DMS153 (cell line): Measurements from ENCODE around the gene CMTM6.
"Not testable (repeated sequence)": the region's sequence is repeated elsewhere in the genome, so short reads cannot be mapped to it uniquely, and the experiment has no call there.

Source experiments
- DNase-seq: peaks from one replicate; lab custom pipeline; 2025; lab: John Stamatoyannopoulos, UW

Gene CMTM6, protein sequence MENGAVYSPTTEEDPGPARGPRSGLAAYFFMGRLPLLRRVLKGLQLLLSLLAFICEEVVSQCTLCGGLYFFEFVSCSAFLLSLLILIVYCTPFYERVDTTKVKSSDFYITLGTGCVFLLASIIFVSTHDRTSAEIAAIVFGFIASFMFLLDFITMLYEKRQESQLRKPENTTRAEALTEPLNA

DNA sequence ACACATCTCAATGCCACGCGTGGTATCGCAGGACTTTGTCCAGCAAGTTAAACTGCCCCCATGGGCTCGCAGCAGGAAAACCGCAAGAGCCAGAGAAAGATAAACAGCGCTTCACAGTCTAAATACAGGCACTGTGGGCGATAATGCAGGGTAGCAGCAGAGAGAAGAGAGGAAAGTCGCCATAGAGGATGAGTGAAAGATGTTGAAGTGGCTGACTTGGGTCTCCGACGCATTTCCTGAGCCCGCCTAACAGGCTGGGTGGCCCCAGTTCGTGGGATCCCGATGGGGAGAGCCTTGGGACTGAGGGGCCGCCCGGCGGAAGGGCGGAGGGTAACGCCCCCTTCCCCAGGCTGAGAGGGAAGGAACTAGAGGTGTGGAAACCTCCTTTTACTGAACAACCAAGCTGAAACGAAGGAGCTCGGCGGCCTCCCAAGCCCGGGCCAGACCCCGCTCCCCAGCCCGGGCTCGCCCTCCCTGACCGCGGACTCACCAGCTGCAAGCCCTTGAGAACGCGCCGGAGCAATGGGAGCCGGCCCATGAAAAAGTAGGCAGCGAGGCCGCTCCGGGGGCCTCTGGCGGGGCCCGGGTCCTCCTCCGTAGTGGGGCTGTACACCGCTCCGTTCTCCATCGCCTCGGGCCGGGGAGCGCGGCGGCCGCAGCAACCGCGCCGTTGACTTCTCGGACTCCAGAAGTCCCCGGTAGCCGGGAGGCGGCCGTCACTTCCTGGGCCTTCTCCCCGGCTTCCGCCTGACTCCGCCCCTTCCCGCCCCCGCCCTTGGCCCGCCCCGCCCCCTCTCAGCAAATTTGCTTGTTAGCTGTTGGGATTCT, at the start of gene CMTM6:
Gene CMTM6, minus strand, starts transcription at position 735 of the 828 bp plus-strand sequence. Its CDS starts 107 bp downstream, at position 628.
- peak; percentile 34 for DNase-seq

DNA sequence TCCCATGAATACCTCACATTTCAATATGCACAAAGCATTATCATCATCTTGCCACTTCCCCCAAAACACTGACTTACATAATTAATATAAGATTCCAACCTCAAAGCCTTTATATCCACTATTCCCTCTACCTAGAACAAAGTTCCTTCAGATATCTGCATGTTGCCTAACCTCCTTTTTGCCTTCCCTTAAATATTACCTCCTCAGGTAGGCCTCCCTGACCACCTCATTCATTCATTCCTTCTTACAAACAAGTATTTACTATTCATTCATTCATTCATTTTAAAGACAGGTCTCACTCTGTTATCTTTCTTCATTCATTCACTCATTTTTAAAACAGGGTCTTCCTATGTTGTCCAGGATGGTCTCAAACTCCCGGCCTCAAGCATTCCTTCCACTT, 49.4 kb upstream of the CMTM6 start:
- DNase-seq: no peak

DNA sequence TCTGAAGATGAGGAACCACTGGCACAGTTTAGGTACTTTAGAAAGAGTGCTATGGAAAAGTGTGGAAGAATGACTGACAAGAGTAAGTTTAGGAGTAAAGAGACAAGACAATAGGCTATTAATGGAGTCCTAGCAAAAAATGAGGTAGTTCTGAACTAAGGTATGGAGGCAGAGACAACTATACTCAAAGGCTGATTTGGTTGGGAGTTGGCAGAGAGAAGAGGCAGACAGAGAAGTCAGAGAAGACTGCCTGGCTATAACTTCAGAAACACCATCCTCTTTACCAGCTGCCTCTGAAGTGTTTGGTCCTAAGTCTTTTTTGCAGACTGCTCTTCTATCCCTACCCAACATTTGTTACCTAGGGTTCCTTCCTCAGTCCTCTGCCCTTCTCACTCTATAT, 48.8 kb upstream of the CMTM6 start:
- DNase-seq: no peak

DNA sequence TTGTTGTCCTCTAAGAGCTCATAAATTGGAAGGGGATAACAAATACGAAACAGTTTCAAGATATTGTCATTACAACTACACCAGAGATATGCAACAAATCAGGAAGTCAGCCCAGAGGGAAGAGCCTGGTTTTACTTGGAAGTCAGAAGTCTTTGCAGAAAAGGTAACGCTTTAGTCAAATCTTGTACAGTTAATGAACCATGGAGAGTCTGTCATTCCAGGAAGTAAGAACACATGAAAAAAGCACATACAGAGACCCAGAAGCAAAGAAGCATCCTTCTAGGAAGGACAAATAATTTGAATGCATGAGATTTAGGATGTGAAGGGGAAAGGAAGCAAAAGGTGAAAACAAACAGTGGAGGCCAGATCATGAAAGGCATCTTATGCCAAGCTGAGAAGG, 48.4 kb upstream of the CMTM6 start:
- DNase-seq: no peak

DNA sequence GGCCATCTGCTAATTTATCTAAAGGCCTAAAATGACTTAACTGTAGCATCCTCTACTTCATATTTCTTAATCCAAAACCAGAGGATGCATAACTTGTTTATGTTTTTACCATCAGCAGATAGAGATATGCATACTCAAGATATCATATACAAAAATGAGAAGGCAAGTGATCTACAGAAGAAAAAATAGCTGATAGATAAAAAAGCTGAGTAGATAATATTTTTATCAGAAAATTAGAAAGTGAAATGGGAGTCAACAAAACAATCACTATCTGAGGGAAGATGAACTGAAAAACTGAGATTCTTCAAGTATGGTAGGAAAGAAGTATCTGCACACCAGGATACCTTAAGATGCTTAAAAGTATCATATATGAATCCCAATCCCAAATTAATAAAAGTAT, 42.7 kb upstream of the CMTM6 start:
- no peak for DNase-seq

DNA sequence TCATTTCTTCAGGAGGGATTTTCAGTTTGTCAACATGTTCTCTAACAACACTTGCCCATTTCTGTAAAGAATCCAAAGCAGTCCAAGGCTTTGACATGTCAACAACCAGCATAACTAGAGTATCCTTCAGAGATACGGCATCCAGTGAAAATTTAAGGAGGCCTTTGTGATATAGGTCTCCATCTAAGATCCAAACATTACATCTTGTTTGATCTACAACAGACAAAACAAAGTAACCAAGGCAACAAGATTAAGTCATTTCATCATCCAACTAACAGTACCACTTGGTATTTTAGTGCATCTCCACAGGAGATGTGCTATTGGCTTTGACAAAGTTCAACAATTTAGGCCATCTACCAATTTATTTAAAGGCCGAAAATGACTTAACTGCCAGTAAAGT, 42.2 kb upstream of the CMTM6 start:
- no peak for DNase-seq

DNA sequence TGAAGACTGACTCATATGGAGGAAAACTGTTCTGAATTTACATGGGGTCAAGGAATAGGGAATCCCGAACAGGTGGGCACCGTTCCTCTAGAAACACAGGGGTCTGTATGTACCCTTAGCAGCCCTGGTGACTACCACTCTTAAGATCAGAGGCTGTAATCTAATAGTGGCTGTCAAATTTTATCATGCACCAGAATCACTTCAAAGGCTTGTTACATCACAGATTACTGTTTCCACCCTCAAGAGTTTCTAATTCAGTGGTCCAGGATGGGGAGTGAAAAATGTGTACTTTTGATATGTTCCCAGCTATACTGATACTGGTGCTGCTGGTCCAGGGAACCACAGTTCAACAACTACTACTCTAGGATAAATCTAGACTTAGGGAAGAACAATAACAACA, 40.2 kb upstream of the CMTM6 start:
- no peak for DNase-seq

DNA sequence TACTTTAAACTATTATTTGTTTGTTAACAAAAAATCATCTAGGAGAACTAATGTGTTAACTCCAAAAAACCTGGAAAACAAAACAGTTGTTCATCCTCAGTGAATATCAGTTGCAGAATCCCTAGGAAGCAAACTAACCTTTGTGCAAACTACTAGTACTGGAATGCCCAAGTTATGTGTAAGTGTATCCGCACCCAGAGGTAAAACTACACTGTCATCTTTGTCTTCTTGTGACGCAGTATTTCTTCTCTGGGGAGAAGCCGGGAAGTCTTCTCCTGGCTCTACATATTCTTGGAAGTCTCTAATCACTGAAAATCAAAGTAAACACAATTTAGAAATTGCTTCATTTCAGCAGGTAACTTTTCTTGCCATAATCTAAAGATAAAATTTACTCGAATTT, 38.2 kb upstream of the CMTM6 start:
- DNase-seq: no peak

DNA sequence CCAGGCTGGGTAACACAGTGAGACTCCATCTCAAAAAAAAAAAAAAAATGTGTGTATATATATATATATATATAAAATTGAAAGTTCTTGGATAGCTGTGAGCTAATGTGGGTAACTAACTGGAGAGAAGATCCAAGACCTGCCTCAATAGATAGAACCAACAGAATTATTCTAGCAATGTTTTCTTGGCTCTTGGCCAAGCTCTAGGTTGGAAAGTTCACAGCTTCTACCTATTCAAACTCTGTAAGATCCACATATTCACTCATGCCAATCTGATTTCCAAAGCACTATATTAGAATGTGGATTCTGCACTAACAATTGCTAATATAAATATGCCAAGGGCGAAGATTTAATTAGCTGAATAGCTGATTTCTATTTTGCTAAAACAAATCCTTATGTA, 29.8 kb upstream of the CMTM6 start:
- DNase-seq: no peak

DNA sequence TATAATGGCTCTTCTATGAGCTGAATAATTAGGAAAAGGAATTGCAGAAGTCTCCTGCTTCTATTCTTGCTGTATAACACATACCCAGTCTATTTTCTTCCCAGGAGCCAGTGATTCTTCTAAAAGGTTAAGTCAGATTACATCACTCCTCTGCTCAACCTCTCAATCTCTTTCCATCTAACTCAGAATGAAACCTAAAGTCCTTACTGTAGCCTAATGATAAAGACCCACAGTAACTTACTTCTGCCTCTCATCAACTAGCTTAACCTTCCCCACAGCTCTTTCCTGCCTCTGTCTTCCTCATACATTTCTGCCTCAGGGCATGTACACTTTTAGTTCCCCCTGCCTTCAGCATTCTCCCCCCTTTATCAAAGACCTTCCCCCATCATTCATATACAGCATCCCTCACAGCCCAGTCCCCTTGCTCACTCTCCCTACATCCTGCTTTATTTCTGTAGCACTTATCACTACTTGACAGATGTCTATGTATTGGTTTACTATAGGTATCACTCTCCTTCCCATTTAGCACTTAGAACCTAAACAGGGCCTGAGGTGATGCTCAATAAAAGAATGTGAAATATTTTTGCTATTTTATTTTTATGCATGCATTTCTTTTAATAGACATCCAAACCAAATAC, 28.5 kb upstream of the CMTM6 start:
- DNase-seq: no peak

DNA sequence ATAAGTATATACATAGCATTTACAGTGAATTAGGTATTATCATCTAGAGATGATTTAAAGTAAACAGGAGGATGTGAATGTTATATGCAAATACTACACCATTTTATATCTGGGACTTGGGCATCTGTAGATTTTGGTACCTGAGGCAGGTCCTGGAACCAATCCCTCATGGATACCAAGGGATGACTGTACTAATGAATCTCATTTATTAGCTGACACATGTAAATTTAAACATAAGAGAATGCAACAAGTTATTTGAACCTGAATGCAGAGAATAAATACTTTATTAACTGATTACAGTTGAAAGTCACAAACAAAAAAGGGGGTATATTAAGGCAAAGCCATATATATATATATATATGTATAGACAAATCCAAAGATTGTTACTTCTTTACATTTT, 23.1 kb upstream of the CMTM6 start:
- no peak for DNase-seq

DNA sequence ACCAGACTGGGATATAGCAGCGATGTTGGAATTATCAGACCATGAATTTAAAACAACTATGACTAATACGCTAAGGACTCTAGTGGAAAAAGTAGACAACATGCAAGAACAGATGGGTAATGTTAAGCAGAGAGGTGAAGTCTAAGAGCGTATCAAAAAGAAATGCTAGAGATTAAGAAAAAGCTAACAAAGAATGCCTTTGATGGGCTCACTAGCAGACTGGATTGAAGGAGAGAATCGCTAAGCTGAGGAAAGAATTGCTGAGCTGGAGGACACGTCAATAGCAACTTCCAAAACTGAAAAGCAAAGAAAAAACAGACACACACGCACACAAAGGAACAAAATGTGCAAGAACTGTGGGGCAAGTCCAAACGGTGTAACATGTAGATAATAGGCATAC, 20.0 kb upstream of the CMTM6 start:
- DNase-seq: no peak

DNA sequence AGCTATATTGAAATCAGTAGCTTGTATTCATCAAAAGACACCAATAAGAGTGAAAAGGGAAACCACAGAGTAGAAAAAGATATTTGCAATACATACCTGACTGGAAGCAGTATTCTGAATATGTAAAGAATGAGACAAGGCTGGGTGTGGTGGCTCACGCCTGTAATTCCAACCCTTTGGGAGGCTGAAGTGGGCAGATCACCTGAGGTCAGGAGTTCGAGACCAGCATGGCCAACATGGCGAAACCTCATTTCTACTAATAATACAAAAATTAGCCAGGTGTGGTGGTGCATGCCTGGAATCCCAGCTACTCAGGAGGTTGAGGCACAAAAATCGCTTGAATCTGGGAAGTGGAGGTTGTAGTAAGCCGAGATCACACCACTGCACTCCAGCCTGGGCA, 16.3 kb upstream of the CMTM6 start:
- DNase-seq: not testable (repeated sequence)

DNA sequence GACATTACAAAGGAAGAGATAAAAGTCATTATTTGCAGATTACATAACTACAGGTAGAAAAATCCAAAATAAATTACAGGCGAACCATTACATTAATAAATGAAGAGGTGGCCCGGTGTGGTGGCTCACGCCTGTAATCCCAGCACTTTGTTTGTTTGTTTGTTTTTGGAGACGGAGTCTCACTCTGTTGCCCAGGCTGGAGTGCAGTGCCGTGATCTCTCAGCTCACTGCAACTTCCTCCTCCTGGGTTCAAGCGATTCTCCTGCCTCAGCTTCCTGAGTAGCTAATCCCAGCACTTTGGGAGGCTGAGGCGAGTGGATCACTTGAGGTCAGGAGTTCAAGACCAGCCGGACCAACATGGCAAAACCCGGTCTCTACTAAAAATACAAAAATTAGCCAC, 14.1 kb upstream of the CMTM6 start:
- DNase-seq: not testable (repeated sequence)

DNA sequence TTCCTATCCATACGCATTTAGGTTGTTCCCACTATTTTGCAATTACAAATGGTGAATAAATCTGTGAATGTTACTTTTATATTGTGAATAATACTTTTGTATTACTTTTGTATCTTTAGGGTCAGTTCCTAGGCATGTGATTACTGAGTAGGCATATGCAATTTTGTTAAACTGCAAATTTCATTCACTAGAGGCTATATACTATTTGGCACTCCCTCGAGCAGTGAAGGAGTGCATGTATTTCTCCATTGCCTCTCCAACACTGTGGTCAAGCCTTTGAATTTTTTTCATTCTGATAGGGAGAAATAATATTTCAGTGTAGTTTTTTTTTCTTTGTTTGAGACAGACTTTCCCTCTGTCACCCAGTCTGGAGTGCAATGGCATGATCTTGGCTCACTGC, 8.4 kb upstream of the CMTM6 start:
- no peak for DNase-seq

DNA sequence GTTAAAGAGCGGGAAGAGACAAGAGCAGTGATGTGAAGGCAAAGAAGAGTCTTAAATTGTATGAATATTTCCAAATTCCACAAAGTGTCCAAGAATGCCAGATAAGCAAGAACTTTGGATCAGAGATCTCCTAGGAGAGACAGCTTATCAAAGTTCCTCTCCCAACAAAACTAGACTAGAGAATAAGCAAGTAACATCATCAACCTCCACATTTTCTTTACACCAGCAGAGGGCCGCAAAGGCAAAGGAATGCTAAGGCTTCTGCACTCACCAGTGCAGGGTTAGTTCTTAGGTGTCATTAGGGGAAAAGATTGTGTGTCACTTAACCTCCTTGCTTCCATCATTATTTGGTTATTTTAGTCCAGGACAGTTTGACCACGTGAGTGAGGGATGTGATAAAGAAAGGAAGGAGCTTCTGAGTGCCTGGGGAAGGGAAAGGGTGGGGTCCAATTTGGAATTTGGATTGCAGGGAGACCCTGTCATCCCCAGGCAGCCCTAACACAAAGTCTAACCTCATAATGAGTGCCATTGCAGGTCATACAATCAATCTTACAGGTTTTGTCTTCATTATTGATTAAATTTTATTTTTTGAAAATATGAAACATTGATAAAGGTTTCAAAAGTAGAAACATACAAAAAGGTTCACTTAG, 7.5 kb upstream of the CMTM6 start:
- DNase-seq: peak; percentile 10

DNA sequence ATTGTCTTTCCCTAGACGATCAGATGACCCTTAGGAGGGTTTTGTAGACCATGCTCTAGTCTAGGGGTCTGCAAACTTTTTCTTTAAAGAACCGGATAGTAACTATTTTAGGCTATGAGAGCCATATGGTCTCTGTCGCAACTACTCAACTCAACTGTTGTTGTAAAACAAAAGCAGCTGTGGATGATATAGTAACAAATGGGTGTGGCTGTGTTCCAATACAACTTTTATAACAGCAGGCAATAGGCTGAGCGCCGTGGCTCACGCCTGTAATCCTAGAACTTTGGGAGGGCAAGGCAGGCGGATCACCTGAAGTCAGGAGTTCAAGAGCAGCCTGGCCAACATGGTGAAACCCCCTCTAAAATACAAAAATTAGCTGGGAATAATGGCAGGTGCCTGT, 6.1 kb upstream of the CMTM6 start:
- DNase-seq: no peak

DNA sequence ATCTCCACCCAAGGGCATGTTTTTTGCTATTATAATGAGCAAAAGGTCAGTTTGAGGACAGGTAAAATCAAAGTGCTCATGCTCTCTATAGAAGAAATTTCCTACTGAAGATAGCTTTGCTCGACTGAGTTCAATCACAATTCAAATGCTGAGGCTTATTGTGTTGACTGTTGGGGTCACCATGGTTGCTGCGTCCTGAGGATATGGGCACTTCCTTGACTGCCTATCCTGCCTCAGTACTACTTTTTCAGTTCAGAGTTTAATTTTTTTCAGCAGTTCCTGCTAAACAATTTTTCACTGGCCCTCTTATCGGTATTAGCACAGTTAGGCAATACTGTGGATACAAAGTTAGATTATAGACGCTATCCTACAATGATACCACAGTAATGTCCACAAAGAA, 3.8 kb upstream of the CMTM6 start:
- DNase-seq: no peak

DNA sequence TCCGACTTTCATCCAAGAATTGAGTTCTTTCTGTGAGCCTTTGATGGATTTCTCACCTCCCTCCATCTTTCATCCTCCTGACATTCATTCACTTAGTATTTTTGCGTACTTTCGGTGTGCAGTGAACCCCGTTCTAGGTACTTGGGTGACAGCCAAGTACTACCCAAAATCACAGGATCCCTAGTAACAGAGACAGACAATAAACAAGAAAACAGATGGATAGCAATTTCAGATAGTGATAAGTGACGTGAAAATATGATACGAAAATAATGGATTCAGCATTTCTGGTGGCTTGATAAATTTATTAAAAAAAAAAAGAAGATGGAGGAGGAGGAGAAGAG, 264 bp upstream of the CMTM6 start:
- no peak for DNase-seq

DNA sequence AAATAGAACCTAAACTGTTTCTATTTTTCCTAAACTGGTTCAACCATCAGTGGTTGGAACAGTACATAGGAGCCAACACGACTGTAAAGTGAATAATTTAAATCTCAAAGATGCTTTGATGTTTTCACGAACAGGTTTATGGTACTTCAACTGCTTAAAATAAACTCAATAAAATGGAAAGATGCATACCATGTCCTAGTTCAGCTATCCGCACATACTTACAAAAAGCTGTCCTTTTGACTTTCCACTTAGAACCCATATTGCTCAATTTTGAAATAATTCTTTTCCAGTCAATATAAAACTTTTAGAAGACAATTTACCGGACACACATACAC, 902 bp downstream of the CMTM6 start:
- no peak for DNase-seq

DNA sequence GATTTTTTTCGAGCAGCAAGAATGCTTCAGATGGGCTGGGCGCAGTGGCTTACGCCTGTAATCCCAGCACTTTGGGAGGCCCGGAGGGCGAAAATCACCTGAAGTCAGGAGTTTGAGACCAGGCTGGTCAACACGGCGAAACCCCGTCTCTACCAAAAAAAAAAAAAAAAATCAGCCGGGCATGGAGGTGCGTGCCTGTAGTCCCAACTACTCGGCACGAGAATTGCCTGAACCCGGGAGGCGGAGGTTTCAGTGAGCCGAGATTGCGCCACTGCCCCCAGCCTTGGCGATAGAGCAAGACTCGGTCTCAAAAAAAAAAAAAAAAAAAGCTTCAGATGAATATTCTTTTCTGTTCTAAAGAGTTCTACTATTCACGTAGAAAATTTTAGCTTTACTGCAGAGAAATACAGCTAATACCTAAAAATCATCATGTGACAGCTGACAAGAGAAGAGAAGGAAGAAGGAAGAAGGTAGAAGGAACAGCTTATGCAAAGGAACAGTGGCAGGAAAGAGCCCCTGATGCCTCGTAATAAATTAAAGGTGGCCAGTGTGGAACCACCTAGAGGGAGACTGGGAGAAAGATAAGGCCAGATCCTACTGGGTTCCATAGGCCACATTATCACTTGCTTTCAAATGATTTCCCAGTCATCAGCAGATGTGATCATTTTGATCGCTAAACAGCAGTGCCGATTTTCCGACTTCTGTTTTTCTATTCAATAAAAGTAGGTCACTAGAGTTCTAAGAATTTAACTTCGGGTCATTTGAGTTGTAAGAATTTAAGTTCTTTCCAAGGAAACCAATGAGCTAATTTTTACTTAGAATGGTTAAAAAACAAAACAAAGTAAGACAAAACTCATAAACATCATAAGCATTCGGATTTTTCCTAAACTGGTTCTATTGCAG, 1.5 kb downstream of the CMTM6 start:
- DNase-seq: no peak

DNA sequence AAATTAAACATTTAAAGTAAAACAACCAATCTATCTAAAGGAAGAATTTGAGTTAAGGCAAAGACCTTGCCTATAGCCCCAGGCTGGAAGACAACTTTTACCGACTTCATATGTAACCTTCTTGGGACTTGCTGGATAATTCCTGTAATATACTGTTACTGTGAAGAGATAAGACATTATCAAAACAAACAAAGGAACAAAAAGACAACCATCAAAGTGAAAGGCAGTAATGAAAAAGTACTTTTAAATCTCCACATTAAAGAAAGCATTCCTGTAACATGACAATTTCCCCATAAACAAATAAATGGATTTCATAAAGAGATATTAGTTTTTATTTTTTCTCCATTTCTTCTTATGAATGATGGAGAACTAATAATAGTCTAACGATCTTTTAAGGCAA, 2.4 kb downstream of the CMTM6 start:
- DNase-seq: no peak
